Type B pancreatic cell (in vitro differentiated cells): ENCODE data around the gene DCHS2. TPM values are rescaled to one million over a fixed set of nuclear protein-coding genes. Genes with fewer than 3 reads are reported as not detected.

ENCODE experiments used
- DNase-seq: peaks from one replicate; pipeline ENCODE4 v3.0.0; 2021; ENCODE audit warnings: mixed read lengths; ENCODE audit not compliant: unreplicated experiment; ENCODE audit errors: extremely low spot score
- H3K27ac Mint-ChIP-seq: 2 replicates; pipeline ENCODE4 v1.8.0; 2021; ENCODE audit warnings: mild to moderate bottlenecking, mixed read lengths
- H3K27me3 Mint-ChIP-seq: 2 replicates; pipeline ENCODE4 v1.8.0; 2021; ENCODE audit warnings: mixed read lengths
- H3K36me3 Mint-ChIP-seq: 2 replicates; pipeline ENCODE4 v1.8.0; 2021; ENCODE audit warnings: mixed read lengths
- H3K4me1 Mint-ChIP-seq: one replicate; pipeline ENCODE4 v1.8.0; 2021; ENCODE audit warnings: mixed read lengths; ENCODE audit not compliant: unreplicated experiment
- H3K4me3 Mint-ChIP-seq: 2 replicates; pipeline ENCODE4 v1.8.0; 2021; ENCODE audit warnings: mild to moderate bottlenecking, mixed read lengths
- H3K9me3 Mint-ChIP-seq: 2 replicates; pipeline ENCODE4 v1.8.0; 2021; ENCODE audit warnings: mixed read lengths
- total RNA-seq: library from RNA; stranded (reverse); gene quantifications from 2 replicates; pipeline ENCODE4 v1.2.1, GENCODE V29; 2021; ENCODE audit warnings: low replicate concordance
- TF ChIP-seq, protein P1 (sequence below): fragments of 200-600 bp; sonication (generic); conservative IDR thresholded peaks from 2 replicates; pipeline ENCODE4 v1.5.0; 2021; ENCODE audit warnings: antibody characterized with exemption, mild to moderate bottlenecking

DCHS2 gene
- total RNA-seq, 1 donor from 2014 or later = 1.8 TPM

- H3K4me1 Mint-ChIP-seq = no peaks in the 10 kb centered on the region
- H3K36me3 Mint-ChIP-seq = peaks cover 6% of the 10 kb centered on the region
- H3K27ac Mint-ChIP-seq = no peak overlapping the region
- DNase-seq = no peak
- no peaks in the 10 kb centered on the region for H3K27me3 Mint-ChIP-seq
- TF ChIP-seq, protein P1, sequence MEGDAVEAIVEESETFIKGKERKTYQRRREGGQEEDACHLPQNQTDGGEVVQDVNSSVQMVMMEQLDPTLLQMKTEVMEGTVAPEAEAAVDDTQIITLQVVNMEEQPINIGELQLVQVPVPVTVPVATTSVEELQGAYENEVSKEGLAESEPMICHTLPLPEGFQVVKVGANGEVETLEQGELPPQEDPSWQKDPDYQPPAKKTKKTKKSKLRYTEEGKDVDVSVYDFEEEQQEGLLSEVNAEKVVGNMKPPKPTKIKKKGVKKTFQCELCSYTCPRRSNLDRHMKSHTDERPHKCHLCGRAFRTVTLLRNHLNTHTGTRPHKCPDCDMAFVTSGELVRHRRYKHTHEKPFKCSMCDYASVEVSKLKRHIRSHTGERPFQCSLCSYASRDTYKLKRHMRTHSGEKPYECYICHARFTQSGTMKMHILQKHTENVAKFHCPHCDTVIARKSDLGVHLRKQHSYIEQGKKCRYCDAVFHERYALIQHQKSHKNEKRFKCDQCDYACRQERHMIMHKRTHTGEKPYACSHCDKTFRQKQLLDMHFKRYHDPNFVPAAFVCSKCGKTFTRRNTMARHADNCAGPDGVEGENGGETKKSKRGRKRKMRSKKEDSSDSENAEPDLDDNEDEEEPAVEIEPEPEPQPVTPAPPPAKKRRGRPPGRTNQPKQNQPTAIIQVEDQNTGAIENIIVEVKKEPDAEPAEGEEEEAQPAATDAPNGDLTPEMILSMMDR = no peak
- H3K9me3 Mint-ChIP-seq = peaks cover 7% of the 10 kb centered on the region
- H3K4me3 Mint-ChIP-seq = no peak overlapping the region
Observed at GRCh38 chr4:154305616-154306015, 186.0 kb downstream of the DCHS2 start.

DNA sequence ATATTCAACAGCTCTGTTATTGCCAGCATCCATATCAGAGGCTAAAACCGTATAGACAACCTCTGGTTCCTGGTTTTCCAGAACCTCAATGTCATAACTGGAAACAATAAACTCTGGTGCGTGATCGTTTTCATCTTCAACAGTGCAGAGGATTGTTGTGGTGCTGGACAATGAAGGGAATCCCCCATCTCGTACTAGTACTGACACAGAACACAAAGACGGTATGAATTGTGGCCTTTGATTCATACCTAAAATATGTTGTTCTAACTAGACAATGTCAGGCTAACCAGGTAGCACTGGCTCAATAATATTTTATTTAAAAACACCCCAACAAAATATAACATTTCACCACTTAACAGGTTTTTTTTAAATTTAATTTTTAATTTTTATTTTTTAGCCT lies 186.9 kb downstream of the DCHS2 start:
- no peak for DNase-seq
- Mint-ChIP-seq H3K27ac (no peak overlapping the region), H3K4me3 (no peak overlapping the region), H3K4me1 (no peaks in the 10 kb centered on the region), H3K27me3 (peaks cover 4% of the 10 kb centered on the region), H3K9me3 (peaks cover 6% of the 10 kb centered on the region), H3K36me3 (peaks cover 6% of the 10 kb centered on the region)
- TF ChIP-seq, protein P1 = no peak

- Mint-ChIP-seq H3K4me3 (no peak overlapping the region), H3K27me3 (peaks cover 12% of the 10 kb centered on the region), H3K36me3 (no peaks in the 10 kb centered on the region), H3K27ac (no peak overlapping the region), H3K4me1 (no peaks in the 10 kb centered on the region), H3K9me3 (peaks cover 6% of the 10 kb centered on the region)
- TF ChIP-seq, protein P1 = no peak
- no peak for DNase-seq
Observed at GRCh38 chr4:154294652-154295350, 196.8 kb downstream of the DCHS2 start.

DNA sequence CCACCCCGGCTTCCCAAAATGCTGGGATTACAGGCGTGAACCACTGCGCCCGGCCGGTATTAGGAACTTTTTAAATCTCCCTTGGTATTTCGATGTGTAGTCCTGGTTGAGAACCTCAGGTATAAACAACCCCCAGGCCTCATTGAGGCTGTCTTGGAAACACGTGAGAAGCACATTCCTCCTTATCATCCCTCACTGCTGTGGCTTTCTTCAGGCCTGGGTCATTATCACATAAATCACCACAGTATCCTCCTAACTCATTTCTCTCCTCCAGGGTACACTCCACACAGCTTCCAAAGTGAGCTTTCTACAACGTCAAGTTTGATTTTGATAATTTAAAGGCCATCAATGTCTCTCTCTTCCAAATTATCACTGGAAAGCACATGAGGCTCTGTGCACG lies 198.2 kb downstream of the DCHS2 start:
- no peak for DNase-seq
- H3K9me3 Mint-ChIP-seq = peaks cover 12% of the 10 kb centered on the region
- H3K27me3 Mint-ChIP-seq = peaks cover 12% of the 10 kb centered on the region
- TF ChIP-seq, protein P1 = no peak
- no peak overlapping the region for H3K4me3 Mint-ChIP-seq
- H3K4me1 Mint-ChIP-seq = no peaks in the 10 kb centered on the region
- H3K36me3 Mint-ChIP-seq = no peaks in the 10 kb centered on the region
- no peak overlapping the region for H3K27ac Mint-ChIP-seq

DNA sequence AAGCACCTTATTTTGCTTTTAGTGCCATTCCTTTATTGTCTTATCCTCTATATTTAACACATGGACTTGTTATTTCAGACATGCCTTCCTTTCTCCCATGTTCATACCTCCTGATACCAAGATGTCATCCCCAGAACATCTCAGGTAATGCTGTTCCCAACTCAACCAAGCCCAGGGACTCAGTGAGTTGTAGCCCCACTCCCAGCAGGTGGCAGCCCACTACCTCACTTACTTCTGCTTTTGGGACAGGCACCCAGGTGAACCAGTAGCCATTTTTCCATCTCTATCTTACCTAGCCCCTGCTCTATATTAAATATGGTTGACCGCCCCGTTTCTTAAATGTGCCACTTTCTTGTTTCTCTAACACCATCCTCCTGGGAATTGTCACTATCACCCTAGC lies 199.0 kb downstream of the DCHS2 start:
- no peak for DNase-seq
- H3K9me3 Mint-ChIP-seq = peaks cover 12% of the 10 kb centered on the region
- peaks cover 12% of the 10 kb centered on the region for H3K27me3 Mint-ChIP-seq
- no peak overlapping the region for H3K4me3 Mint-ChIP-seq
- H3K4me1 Mint-ChIP-seq = no peaks in the 10 kb centered on the region
- H3K36me3 Mint-ChIP-seq = no peaks in the 10 kb centered on the region
- TF ChIP-seq, protein P1 = no peak
- H3K27ac Mint-ChIP-seq = no peak overlapping the region
